ENCODE data around the gene USP48.
"Not testable (repeated sequence)": the region's sequence is repeated elsewhere in the genome, so short reads cannot be mapped to it uniquely, and the experiment has no call there.

The USP48 gene

DNA sequence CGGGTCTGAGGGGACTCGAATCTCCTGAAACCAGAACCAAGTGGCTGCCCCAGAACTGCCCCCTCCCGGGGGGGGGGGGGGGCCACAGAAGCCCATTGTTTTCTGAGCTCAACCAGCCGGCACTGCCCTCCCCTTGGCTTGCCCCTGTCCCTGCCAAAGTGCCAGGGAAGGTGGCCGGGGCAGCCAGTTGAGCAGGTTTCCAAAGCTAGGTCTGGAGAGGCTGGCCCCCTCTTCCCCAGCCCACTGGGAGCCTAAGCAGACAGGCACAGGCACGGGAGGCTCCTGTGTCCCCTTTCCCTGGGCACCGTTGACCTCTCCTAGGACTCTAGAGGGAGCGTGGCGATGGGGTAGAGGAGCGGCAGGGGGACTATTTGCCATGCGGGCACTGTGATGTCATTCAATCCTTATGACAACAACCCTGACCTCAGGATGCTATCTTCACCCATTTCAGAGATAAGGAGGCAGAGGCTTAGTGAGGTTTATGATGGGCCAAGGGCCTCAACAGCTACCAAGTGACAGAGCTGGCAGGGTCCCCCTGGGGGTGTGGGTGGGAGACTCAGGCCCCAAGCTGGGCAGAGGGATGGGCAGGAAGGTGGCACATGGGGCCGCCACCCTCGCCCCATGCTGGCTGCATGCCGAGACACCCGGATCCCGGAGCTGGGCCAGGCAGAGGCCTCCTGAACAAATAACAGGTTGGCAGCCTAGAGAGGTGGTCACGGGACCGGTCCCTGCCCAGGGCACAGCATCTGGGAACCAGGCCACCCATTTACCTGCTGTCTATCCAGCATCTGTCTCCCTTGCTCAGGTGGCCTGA is 148.8 kb downstream of the USP48 start:
- DNase-seq: no peak

DNA sequence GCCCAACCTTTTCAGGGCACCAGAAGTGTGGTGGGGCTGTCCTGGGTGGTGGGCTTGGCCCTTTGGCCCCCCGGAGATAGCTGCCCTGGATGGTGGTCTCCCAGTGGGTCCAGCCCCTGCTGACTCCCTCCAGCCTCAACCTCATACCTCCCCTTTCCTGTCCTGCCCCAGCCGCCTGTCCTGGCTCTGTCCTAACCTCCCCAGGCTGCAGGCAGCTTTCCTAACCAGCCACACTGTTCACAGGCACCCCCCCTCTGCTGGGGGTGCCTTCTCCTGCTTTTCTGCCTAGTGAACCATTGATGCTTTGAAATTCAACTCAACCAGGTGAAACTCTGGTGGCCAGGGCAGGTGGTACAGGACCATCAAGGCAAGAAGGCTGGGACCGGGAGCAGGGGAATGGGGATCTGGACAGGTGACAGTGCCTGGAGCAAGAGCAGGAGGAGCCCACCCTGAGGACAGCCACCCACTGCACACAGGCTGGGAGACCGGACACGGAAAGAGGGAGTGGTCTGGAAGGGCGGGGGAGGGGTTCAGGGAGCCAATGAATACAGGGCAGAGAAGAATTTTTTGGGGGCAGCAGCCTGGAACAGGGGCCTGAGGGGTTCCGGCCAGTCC is 149.7 kb downstream of the USP48 start:
- DNase-seq: no peak

DNA sequence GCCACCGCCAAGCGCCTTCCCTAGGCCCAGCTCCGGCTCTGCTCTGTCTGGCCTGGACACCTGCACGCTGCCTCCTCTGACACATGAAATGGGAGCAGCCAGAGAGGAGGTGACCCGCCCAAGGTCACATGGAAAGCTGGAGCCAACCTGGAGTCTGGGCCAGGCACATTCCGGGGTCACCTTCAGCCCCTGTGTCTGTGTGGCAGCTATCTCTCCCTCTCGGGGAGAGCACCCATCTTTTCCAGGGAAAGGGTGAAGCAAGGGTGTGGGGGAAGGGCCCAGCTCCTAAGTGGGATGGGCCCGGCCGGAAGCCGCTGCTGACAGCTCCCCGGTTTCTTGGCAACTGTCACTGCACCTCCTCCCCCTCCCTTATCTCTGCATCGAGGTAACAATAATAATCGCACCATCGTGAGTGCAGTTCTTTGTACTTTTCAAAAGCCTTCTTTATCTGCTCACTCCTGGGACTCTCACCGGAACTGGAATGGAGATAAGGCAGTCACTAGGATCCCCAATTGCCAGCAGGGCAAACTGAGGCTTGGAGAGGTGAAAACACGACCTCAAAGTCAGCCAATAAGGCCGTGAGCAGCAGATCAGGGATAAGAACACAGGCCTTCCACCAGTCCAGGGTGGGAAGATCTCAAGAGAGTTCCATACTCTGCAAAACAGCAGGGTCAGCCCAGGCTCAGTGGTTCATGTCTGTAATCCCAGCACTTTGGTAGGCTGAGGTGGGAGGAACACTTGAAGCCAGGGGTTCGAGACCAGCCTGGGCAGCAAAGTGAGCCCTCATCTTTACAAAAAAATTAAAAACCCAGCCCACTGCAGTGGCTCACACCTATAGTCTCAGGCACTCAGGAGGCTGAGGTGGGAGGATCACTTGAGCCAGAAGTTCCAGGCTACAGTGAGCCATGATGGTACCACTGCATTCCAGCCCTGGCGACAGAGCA is 150.7 kb downstream of the USP48 start:
- DNase-seq: no peak

DNA sequence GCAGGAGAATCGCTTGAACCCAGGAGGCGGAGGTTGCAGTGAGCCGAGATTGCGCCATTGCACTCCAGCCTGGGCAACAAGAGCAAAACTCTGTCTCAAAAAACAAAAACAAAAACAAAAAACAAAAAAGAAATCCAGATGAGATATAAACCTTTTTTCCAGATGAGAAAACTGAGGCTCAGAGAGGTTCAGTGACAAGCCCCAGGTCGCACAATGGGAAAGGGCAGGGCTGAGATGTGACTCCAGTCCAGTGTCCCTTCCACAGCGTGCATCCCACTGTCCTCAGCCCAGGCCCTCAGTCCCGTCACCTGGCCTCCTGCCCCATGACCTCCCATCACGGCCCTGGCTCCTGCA is 151.4 kb downstream of the USP48 start:
- not testable (repeated sequence) for DNase-seq

DNA sequence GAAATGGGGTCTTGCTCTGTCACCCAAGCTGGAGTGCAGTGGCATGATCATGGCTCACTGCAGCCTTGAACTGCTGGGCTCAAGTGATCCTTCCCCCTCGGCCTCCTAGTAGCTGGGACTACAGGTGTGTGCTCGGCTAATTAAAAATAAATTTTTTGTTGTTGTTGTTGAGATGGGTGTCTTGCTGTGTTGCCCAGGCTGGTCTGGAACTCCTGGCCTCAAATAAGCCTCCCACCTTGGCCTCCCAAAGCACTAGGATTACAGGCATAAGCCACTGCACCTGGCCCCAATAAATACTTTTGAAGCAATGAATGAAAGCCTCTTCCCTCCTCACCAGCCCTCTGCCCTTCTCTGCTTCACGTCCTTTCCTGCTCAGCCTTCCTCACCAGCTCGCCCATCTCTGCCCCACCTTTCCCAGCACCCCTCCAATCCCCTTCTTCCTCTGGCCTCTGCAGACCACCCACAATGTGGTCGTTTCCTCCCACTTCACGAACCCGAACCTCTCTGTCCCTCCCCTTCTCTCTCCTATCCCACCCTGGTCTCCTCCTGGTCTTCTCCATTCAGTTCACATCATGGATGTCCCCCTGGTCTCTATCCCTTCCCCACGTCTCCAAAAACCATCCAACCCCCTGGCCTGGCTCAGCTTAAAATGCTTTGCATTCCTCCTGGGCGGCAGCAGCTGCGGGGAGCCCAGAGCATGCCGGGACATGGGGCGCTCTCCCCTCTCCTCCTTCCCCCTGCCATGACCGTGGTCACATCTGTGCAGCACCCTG is 152.2 kb downstream of the USP48 start:
- no peak for DNase-seq

DNA sequence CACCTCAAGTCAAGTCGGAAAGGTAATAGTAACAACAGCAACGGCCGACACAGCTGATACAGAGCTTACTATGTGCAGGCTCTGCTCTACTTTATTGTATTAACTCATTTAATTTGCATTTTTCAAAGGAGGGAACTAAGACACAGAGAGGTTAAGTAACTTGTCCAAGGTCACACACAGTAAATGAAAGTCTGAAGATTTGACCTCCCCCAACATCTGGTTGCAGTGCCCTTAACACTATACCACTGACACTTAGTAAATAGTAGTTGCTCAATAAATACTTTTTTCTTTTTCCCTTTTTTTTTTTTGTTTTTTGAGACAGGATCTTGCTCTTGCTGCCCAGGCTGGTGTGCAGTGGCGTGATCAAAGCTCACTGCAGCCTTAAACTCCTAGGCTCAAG is 153.0 kb downstream of the USP48 start:
- DNase-seq: no peak

DNA sequence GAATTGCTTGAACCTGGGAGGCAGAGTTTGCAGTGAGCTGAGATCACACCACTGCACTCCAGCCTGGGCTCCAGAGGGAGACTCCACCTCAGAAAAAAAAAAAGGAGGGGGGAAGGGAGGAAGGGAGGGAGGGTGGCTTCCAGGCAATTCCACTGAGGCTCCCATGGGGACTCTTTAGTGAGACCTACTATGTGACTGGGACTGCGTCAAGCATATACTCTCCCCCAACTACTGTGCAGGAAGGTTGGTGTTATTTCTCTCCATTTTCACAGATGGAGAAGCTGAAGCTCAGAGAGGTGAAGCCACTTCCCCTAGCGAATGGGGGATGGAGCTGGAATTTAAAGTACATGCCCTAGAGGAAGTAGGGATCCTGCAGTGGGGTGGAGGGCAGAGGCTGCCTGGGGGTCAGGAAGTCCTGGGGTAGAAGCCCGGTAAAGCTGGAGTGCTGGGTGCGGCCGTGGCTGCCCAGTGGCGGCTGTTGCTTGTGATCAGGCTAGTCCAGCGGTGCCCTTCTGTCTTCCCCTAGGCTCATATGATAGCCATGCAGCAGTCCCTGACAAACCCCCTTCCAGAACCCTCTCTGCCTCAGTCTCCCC is 154.1 kb downstream of the USP48 start:
- no peak for DNase-seq
